ENCODE data around the gene FAM193A. TPM values are rescaled to one million over a fixed set of nuclear protein-coding genes. Genes with fewer than 3 reads are reported as not detected.
"Not testable (repeated sequence)": the region's sequence is repeated elsewhere in the genome, so short reads cannot be mapped to it uniquely, and the experiment has no call there.

Gene FAM193A
- polyA plus RNA-seq, 1 experiment = 5.9 TPM

GRCh38 chr4:2624782-2625530, 88.5 kb downstream of the FAM193A start:
- POLR2A ChIA-PET = interaction anchor here (0.6 kb wide), 1 partner anchor 446 kb away, joined by 6 read pairs; no protein-coding TSS in a partner anchor
- TF ChIP-seq, protein P1, sequence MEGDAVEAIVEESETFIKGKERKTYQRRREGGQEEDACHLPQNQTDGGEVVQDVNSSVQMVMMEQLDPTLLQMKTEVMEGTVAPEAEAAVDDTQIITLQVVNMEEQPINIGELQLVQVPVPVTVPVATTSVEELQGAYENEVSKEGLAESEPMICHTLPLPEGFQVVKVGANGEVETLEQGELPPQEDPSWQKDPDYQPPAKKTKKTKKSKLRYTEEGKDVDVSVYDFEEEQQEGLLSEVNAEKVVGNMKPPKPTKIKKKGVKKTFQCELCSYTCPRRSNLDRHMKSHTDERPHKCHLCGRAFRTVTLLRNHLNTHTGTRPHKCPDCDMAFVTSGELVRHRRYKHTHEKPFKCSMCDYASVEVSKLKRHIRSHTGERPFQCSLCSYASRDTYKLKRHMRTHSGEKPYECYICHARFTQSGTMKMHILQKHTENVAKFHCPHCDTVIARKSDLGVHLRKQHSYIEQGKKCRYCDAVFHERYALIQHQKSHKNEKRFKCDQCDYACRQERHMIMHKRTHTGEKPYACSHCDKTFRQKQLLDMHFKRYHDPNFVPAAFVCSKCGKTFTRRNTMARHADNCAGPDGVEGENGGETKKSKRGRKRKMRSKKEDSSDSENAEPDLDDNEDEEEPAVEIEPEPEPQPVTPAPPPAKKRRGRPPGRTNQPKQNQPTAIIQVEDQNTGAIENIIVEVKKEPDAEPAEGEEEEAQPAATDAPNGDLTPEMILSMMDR (IDR thresholded peaks at IDR 0.05; ENCODE audit: insufficient read depth, low read depth, low read length) = no peak
- H3K4me3 ChIP-seq (ENCODE audit: low read depth, low read length) = no peak overlapping the region
- H3K27me3 ChIP-seq (ENCODE audit: control insufficient read depth, insufficient read depth, low read length) = no peaks in the 10 kb centered on the region
- peaks cover 14% of the 10 kb centered on the region for H3K36me3 ChIP-seq (ENCODE audit: control insufficient read depth, insufficient read depth, low read length)
- CTCF ChIA-PET = no interaction called here
- DNase-seq (ENCODE audit: low read depth) = no peak

- TF ChIP-seq, protein P1 (IDR thresholded peaks at IDR 0.05; ENCODE audit: insufficient read depth, low read depth, low read length) = no peak
- CTCF ChIA-PET = interaction anchor here (0.9 kb wide), 1 partner anchor 8 kb away, joined by 3 read pairs; no protein-coding TSS in a partner anchor
- Histone ChIP-seq H3K27me3 (ENCODE audit: control insufficient read depth, insufficient read depth, low read length) (no peaks in the 10 kb centered on the region), H3K36me3 (ENCODE audit: control insufficient read depth, insufficient read depth, low read length) (peaks cover 21% of the 10 kb centered on the region), H3K4me3 (ENCODE audit: low read depth, low read length) (no peak overlapping the region)
- POLR2A ChIA-PET = no interaction called here
- DNase-seq (ENCODE audit: low read depth) = no peak
Measured at GRCh38 chr4:2626231-2626630, 89.8 kb downstream of the FAM193A start.

- no peaks in the 10 kb centered on the region for H3K27me3 ChIP-seq (ENCODE audit: control insufficient read depth, insufficient read depth, low read length)
- no peak overlapping the region for H3K4me3 ChIP-seq (ENCODE audit: low read depth, low read length)
- no peak for DNase-seq (ENCODE audit: low read depth)
- ChIA-PET CTCF (no interaction called here), POLR2A (no interaction called here)
- TF ChIP-seq, protein P1 (IDR thresholded peaks at IDR 0.05; ENCODE audit: insufficient read depth, low read depth, low read length) = no peak
- peaks cover 27% of the 10 kb centered on the region for H3K36me3 ChIP-seq (ENCODE audit: control insufficient read depth, insufficient read depth, low read length)
Measured at GRCh38 chr4:2630556-2631273, 94.3 kb downstream of the FAM193A start.

DNA sequence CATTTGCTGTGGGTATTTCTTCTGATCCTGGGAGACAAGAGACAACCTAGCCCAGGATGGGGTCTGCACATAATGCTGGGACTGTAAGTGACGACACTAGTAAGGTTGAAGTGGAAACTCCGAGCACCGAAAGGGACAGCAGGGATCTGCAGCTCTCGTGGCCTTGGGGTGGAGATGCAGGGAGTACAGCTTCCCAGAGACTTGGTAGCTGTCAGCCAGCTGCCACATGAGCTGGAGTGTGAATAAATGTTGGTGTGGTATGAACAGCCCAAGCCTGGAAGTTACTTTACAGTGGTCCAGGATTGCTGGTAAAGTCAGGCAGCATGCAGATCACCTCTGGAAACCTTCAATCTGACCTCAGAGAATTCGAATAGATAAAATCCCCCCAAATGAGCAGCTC, 97.6 kb downstream of the FAM193A start:
- Histone ChIP-seq H3K36me3 (ENCODE audit: control insufficient read depth, insufficient read depth, low read length) (peaks cover 19% of the 10 kb centered on the region), H3K27me3 (ENCODE audit: control insufficient read depth, insufficient read depth, low read length) (no peaks in the 10 kb centered on the region), H3K4me3 (ENCODE audit: low read depth, low read length) (no peak overlapping the region)
- no peak for DNase-seq (ENCODE audit: low read depth)
- CTCF ChIA-PET = interaction anchor here (0.9 kb wide), 1 partner anchor 11 kb away, joined by 3 read pairs; no protein-coding TSS in a partner anchor
- TF ChIP-seq, protein P1 (IDR thresholded peaks at IDR 0.05; ENCODE audit: insufficient read depth, low read depth, low read length) = no peak
- POLR2A ChIA-PET = no interaction called here

DNA sequence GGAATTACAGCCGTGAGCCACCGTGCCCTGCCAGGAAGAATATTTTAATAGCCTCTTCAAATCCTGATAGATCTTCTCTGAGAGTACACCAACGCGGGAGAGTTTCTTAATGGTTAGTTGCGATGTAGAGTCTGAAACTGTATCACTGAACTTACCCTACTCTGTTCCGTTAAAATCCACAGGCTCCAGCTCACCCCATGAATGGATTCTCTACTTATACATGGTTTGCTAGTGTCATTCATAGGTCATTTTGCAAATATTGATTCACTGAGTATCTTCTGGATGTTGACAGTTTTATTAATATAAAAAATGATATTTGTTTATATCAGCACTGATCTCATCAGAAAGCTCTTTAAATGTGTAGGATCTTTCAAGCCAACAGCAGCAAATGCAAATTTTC, 99.9 kb downstream of the FAM193A start:
- H3K36me3 ChIP-seq (ENCODE audit: control insufficient read depth, insufficient read depth, low read length) = peaks cover 17% of the 10 kb centered on the region
- TF ChIP-seq, protein P1 (IDR thresholded peaks at IDR 0.05; ENCODE audit: insufficient read depth, low read depth, low read length) = no peak
- CTCF ChIA-PET = no interaction called here
- POLR2A ChIA-PET = no interaction called here
- H3K27me3 ChIP-seq (ENCODE audit: control insufficient read depth, insufficient read depth, low read length) = no peaks in the 10 kb centered on the region
- no peak overlapping the region for H3K4me3 ChIP-seq (ENCODE audit: low read depth, low read length)
- no peak for DNase-seq (ENCODE audit: low read depth)

DNA sequence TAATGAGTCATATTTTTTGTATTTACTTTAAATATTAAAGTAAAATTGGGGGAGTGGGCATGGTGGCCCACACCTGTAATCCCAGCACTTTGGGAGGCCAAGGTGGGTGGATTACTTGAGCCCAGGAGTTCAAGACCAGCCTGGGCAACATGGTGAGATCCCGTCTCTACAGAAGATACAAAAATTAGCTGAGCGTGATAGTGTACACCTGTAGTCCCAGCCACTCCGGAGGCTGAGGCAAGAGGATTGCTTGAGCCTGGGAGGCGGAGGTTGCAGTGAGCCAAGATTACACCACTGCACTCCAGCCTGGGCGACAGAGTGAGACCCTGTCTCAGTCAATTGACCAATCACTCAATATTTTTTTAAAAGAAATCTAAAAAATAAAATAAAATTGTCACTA, 100.5 kb downstream of the FAM193A start:
- H3K4me3 ChIP-seq (ENCODE audit: low read depth, low read length); H3K27me3 ChIP-seq (ENCODE audit: control insufficient read depth, insufficient read depth, low read length); DNase-seq (ENCODE audit: low read depth); POLR2A ChIA-PET; CTCF ChIA-PET: not testable (repeated sequence)
- H3K36me3 ChIP-seq (ENCODE audit: control insufficient read depth, insufficient read depth, low read length) = peaks cover 14% of the 10 kb centered on the region
